Fibroblast of pulmonary artery (primary cell): ENCODE data around the gene ADAM29.
"Not testable (repeated sequence)": the region's sequence is repeated elsewhere in the genome, so short reads cannot be mapped to it uniquely, and the experiment has no call there.

Experiments used
- DNase-seq: peaks from one replicate; pipeline ENCODE4 v3.0.0-alpha.2; 2010; ENCODE audit warnings: low read depth
- H3K4me3 ChIP-seq: replicated peaks from 2 replicates; pipeline ENCODE4 v1.5.1; 2011; ENCODE audit warnings: low read depth, mild to moderate bottlenecking, control low read depth, low read length, moderate library complexity
- CTCF ChIP-seq: IDR thresholded peaks from 2 replicates; pipeline ENCODE4 v1.5.1; 2011; ENCODE audit warnings: mild to moderate bottlenecking, control low read depth, low read length, inconsistent platforms; ENCODE audit errors: missing control alignments

The ADAM29 gene

GRCh38 chr4:174918058-174918457 lies at the start of gene ADAM29:
ADAM29 (plus strand) TSS chr4:174918358; CDS start chr4:174975526, 57,168 bp downstream.
- no peak within 1 kb of the TSS for H3K4me3 ChIP-seq
- TF ChIP-seq CTCF = no peak
- DNase-seq = no peak

- no peak for DNase-seq
- H3K4me3 ChIP-seq = no peak overlapping the region
- no peak for TF ChIP-seq CTCF
Measured at GRCh38 chr4:174869339-174869738, 48.8 kb upstream of the ADAM29 start.

DNA sequence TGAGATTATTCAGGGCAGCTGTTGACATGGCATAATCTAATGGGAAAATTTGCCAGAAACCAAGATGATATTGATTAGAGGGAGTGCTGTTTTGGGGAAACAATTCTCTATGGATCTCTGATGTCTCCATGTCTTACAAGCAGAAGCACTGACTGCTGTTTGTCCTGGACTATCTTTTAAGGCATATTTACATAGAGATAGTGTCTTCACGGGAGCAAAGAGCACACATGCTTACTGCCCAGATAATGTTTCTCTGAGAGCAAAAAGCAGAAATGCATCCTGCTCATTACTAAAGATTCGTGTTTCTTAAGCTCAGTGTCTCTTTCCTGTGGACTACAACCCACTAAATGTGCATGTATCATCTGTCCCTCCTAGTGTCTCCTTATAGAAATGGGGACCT lies 47.8 kb upstream of the ADAM29 start:
- no peak for TF ChIP-seq CTCF
- no peak overlapping the region for H3K4me3 ChIP-seq
- DNase-seq = no peak

GRCh38 chr4:174871407-174871806 lies 46.8 kb upstream of the ADAM29 start:
- no peak for DNase-seq
- no peak for TF ChIP-seq CTCF
- H3K4me3 ChIP-seq = no peak overlapping the region

- not testable (repeated sequence) for H3K4me3 ChIP-seq, DNase-seq
Measured at GRCh38 chr4:174873146-174873545, 45.0 kb upstream of the ADAM29 start.

GRCh38 chr4:174873931-174874330 lies 44.2 kb upstream of the ADAM29 start:
- no peak for DNase-seq
- H3K4me3 ChIP-seq = no peak overlapping the region
- TF ChIP-seq CTCF = no peak

- no peak for TF ChIP-seq CTCF
- H3K4me3 ChIP-seq = no peak overlapping the region
- DNase-seq = no peak
Measured at GRCh38 chr4:174874898-174875297, 43.3 kb upstream of the ADAM29 start.

GRCh38 chr4:174880001-174880400 lies 38.2 kb upstream of the ADAM29 start:
- TF ChIP-seq CTCF = no peak
- no peak overlapping the region for H3K4me3 ChIP-seq
- no peak for DNase-seq
